Stimulated activated naive B cell treated with anti-CD40 and anti-IgM and Interleukin-4, amounts not matched to agents 10 μg/mL and 1 μg/mL and 100 μg/mL, for 72 hours (primary cell): ENCODE measurements around the gene RPA1.

Source experiments
- ATAC-seq, 2 donors: fragments of 150-1000 bp; cut with Tn5 transposase; replicated peaks; 2 replicates each; pipeline ENCODE4 v1.10.0; 2021; ENCODE audit warnings: moderate library complexity in 1 of 2
- DNase-seq: peaks from one replicate; pipeline ENCODE4 v3.0.0; 2021
- H3K27ac Mint-ChIP-seq: one replicate; pipeline ENCODE4 v1.8.0; 2022; ENCODE audit warnings: mild to moderate bottlenecking, mixed read lengths
- H3K27me3 Mint-ChIP-seq, 2 donors: one replicate each; pipeline ENCODE4 v1.8.0; 2022; ENCODE audit warnings: mixed read lengths in 2 of 2
- H3K36me3 Mint-ChIP-seq, 2 donors: one replicate each; pipeline ENCODE4 v1.8.0; 2022; ENCODE audit warnings: mixed read lengths in 2 of 2, mild to moderate bottlenecking in 1 of 2
- H3K4me1 Mint-ChIP-seq, 2 donors: one replicate each; pipeline ENCODE4 v1.8.0; 2022; ENCODE audit warnings: mixed read lengths in 2 of 2, mild to moderate bottlenecking in 1 of 2
- H3K4me3 Mint-ChIP-seq, 2 donors: one replicate each; pipeline ENCODE4 v1.8.0; 2022; ENCODE audit warnings: mild to moderate bottlenecking in 2 of 2, mixed read lengths in 2 of 2, moderate library complexity in 1 of 2
- H3K9me3 Mint-ChIP-seq, 2 donors: one replicate each; pipeline ENCODE4 v1.8.0; 2022; ENCODE audit warnings: mixed read lengths in 2 of 2, mild to moderate bottlenecking in 1 of 2

RPA1 gene

DNA sequence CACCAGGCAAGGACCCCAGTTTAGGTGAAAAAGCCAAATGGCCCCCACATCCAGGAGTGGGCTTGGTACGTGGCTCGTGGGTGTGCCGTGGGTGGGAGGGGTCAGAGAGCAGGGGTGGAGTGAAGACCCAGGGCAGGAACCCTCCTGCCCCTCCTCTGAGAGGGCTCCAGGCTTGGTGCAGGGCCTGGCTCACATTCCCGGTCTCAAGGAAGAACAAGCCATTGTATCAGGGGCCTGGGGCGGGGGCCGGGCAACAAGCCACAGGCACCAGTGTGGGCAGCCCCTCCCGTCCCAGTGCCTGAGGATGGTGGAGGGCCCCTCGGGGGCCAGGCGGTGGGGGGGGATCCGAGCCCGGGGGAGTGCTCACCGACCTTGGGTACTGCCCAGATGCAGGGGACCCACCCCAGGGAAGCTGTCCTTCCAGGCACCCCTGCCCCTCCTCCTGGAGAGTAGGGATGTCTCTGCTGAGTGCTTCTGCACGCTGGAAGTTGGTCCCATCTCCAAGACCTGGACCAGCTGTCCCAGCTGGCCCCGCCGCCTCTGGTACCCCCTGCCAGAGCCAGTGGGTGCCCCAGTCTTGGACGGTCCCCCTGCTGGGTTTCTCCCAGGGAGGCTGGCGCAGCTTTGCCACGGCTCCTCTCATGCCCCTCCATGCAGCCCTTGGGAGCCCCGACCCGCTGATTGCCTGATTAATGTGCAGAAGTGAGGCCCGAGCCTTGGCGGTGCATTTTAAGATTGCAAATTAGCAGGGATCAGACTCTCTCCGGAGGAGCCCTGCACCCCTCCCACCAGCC, 111.7 kb downstream of the RPA1 start:
- Mint-ChIP-seq H3K4me1 (no peaks in the 10 kb centered on the region), H3K36me3 (no peaks in the 10 kb centered on the region), H3K27ac (no peak overlapping the region), H3K9me3 (peaks cover 1% of the 10 kb centered on the region in 2 donors), H3K27me3 (peaks cover 0 to 6% of the 10 kb centered on the region in 2 donors), H3K4me3 (no peak overlapping the region)
- no peak for DNase-seq
- no peak for ATAC-seq

DNA sequence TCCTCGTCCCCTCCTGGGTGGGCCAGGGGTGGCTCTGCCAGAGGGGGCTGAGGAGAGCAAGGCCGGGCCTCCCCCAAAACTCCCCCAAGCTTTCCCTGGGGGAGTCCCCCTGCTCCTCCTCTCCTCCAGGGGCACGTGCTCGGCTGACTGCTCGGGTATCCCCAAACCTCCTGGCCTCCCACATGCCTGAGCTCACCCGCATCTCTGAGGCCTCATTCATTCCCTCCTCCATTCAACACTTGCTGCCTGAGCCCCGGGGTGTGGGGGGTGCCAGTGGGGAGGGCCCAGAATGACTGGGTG, 112.2 kb downstream of the RPA1 start:
- Mint-ChIP-seq H3K9me3 (peaks cover 4 to 6% of the 10 kb centered on the region in 2 donors), H3K27me3 (peaks cover 0 to 6% of the 10 kb centered on the region in 2 donors), H3K4me1 (no peaks in the 10 kb centered on the region), H3K36me3 (no peaks in the 10 kb centered on the region), H3K4me3 (no peak overlapping the region), H3K27ac (no peak overlapping the region)
- ATAC-seq (no peak), DNase-seq (no peak)

GRCh38 chr17:1942666-1943435, 113.0 kb downstream of the RPA1 start:
- H3K4me1 Mint-ChIP-seq: no peaks in the 10 kb centered on the region
- H3K27me3 Mint-ChIP-seq: peaks cover 0 to 6% of the 10 kb centered on the region in 2 donors
- no peaks in the 10 kb centered on the region for H3K36me3 Mint-ChIP-seq
- ATAC-seq (no peak), DNase-seq (no peak)
- peaks cover 4 to 6% of the 10 kb centered on the region in 2 donors for H3K9me3 Mint-ChIP-seq
- H3K4me3 Mint-ChIP-seq: no peak overlapping the region
- H3K27ac Mint-ChIP-seq: no peak overlapping the region

DNA sequence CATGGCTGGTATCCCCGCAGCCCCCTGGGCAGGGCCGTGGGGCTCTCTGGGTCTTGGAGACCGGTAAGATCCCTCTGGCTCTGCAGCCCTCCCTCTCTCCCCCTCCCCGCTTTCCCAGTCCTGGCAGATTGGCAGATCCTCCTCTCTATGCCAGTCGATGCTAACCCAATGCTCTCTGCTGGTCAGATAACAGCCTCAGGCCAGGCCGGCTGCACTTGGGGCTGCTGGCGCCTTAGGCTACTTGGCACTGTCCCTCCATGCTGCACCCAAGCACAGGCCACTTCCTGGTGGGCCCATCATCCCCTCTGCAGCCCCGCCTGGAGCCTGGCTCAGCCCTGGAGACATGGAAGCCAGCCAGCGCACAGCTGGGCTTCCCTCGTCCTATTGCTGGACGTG, 113.6 kb downstream of the RPA1 start:
- H3K9me3 Mint-ChIP-seq: peaks cover 4 to 6% of the 10 kb centered on the region in 2 donors
- no peak for DNase-seq
- H3K27ac Mint-ChIP-seq: no peak overlapping the region
- no peak for ATAC-seq
- H3K4me1 Mint-ChIP-seq: no peaks in the 10 kb centered on the region
- H3K27me3 Mint-ChIP-seq: peaks cover 0 to 6% of the 10 kb centered on the region in 2 donors
- no peaks in the 10 kb centered on the region for H3K36me3 Mint-ChIP-seq
- no peak overlapping the region for H3K4me3 Mint-ChIP-seq

- Mint-ChIP-seq H3K27ac (no peak overlapping the region), H3K27me3 (peaks cover 9 to 14% of the 10 kb centered on the region in 2 donors), H3K36me3 (peaks cover 0 to 2% of the 10 kb centered on the region in 2 donors), H3K4me1 (no peaks in the 10 kb centered on the region), H3K9me3 (peaks cover 4 to 6% of the 10 kb centered on the region in 2 donors), H3K4me3 (no peak overlapping the region)
- no peak for DNase-seq
- no peak for ATAC-seq
These were observed 115.8 kb downstream of the RPA1 start for GRCh38 chr17:1945621-1946020.

GRCh38 chr17:1946021-1946932, 116.5 kb downstream of the RPA1 start:
- H3K9me3 Mint-ChIP-seq: peaks cover 4 to 6% of the 10 kb centered on the region in 2 donors
- H3K27ac Mint-ChIP-seq: no peak overlapping the region

DNA sequence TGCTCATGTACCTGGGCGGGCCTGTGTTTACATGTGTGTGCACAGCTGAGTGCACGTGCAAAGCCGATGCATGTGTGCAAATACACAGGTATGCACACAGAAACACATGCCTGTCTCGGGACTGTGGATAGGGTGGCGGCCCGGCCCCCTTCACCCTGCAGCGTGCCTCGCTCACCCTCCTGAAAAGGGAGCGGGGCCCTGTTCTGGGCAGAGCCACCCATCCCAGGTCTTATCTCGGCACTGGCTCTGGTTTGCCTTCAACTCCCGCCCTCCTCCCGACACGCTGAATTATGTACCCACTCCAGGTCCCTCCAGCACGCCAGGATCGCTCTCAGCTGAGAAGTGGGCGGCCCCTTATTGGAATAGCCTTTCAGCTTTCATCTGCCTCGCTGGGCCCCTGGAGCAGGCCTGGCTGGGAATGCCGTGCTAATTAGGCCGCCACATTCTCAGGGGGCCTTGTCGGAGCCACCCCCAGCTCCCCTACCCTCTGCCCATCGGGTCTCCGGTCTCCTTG, 117.5 kb downstream of the RPA1 start:
- Mint-ChIP-seq H3K36me3 (peaks cover 0 to 2% of the 10 kb centered on the region in 2 donors), H3K27ac (no peak overlapping the region), H3K9me3 (peaks cover 4 to 6% of the 10 kb centered on the region in 2 donors), H3K4me1 (no peaks in the 10 kb centered on the region), H3K4me3 (no peak overlapping the region), H3K27me3 (peaks cover 17 to 18% of the 10 kb centered on the region in 2 donors)
- DNase-seq (no peak), ATAC-seq (no peak)

More at GRCh38 chr17:1946021-1946932, 116.5 kb downstream of the RPA1 start:
- DNase-seq: no peak
- H3K36me3 Mint-ChIP-seq: peaks cover 0 to 2% of the 10 kb centered on the region in 2 donors
- ATAC-seq: no peak
- H3K4me3 Mint-ChIP-seq: no peak overlapping the region
- no peaks in the 10 kb centered on the region for H3K4me1 Mint-ChIP-seq
- H3K27me3 Mint-ChIP-seq: peaks cover 9 to 11% of the 10 kb centered on the region in 2 donors

- ATAC-seq (no peak), DNase-seq (no peak)
- H3K36me3 Mint-ChIP-seq: peaks cover 0 to 2% of the 10 kb centered on the region in 2 donors
- H3K27ac Mint-ChIP-seq: no peak overlapping the region
- peaks cover 18 to 22% of the 10 kb centered on the region in 2 donors for H3K27me3 Mint-ChIP-seq
- H3K9me3 Mint-ChIP-seq: peaks cover 4 to 6% of the 10 kb centered on the region in 2 donors
- no peaks in the 10 kb centered on the region for H3K4me1 Mint-ChIP-seq
- no peak overlapping the region for H3K4me3 Mint-ChIP-seq
These were observed 118.1 kb downstream of the RPA1 start for GRCh38 chr17:1947743-1948516.

DNA sequence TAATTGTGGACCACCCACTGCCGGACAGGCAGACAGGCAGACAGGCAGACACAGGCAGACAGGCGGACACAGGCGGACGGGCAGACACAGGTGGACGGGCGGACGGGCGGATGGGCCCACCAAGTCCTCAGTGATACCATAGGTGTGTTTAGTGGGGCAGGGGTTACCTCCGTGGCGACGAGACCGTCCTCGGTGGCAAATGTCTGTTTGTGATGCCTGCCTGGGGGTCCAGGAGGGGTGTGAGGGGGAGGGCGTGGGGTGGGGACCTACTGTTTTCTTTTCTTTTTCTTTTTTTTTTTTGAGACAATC, 118.7 kb downstream of the RPA1 start:
- H3K36me3 Mint-ChIP-seq: peaks cover 0 to 2% of the 10 kb centered on the region in 2 donors
- DNase-seq (no peak), ATAC-seq (no peak)
- no peak overlapping the region for H3K4me3 Mint-ChIP-seq
- H3K4me1 Mint-ChIP-seq: no peaks in the 10 kb centered on the region
- H3K27ac Mint-ChIP-seq: no peak overlapping the region
- H3K27me3 Mint-ChIP-seq: peaks cover 18 to 22% of the 10 kb centered on the region in 2 donors
- peaks cover 4 to 6% of the 10 kb centered on the region in 2 donors for H3K9me3 Mint-ChIP-seq
